Measurements from ENCODE around the gene CSTPP1.
"Not testable (repeated sequence)": the region's sequence is repeated elsewhere in the genome, so short reads cannot be mapped to it uniquely, and the experiment has no call there.

CSTPP1 gene

DNA sequence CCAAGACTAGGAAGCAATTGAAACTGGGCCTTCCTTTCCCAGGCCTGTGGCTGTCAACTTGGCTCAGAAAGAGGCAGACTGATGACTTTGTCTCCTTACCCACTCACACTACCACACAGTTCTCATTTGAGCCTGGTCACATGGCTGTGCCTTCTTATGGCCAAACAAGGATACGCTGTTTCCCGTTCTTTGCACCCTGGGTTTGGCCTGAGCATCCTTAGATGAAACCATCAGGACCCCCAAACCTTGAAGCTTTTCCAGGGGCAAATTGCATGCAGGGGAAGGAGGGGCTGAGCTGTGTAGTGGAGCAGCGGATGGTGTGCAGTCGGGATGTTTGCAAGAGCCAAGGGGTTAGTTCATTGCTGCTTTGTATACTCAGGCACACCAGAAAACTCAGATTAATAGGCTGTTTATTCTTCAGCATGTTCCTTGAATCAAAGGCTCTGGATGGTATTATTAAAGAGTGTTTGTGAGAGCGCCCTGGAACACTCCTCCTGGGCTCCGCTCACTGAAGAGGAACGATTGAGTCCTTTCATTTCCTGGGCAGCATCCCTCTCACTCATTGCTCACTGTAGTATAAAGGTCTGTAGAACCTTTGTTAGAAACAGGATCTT lies 170.3 kb downstream of the CSTPP1 start:
- DNase-seq: no peak

DNA sequence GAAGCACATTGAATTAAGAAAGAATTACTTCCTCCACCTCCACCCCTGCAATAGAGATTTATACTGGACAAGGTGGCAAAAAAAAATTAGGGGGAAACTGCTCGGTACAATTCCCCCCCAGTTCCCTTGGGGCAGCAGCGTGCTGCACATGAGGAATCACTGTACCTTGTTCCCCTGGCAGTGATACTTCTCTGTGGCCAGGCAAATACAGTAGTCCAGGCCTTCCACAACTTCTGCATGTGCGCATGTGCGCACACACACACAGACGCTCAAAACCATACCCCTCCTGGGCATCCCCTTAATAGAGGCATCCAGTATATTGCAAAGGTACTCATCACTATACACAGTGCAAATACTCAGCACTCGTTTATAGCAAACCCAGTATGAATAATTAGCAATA lies 171.2 kb downstream of the CSTPP1 start:
- DNase-seq: no peak

DNA sequence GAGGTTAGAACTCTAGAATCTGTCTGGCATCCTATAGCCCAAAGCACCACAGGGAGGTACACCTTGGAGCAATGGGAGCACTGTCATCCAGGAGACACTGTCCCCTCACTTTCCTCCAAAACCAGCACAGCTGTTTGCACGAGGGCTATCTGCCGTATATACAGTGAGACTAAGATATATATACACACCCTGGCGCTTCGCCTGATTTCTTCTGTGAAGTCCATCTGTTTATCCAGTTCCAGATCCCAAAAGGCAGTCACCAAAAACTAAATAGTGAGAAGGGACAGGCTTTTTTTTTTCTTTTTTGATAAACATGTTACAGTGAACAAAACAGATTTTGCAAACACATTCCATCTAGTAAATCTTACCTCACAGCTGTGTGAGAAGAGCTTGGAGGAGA lies 171.7 kb downstream of the CSTPP1 start:
- DNase-seq: no peak

DNA sequence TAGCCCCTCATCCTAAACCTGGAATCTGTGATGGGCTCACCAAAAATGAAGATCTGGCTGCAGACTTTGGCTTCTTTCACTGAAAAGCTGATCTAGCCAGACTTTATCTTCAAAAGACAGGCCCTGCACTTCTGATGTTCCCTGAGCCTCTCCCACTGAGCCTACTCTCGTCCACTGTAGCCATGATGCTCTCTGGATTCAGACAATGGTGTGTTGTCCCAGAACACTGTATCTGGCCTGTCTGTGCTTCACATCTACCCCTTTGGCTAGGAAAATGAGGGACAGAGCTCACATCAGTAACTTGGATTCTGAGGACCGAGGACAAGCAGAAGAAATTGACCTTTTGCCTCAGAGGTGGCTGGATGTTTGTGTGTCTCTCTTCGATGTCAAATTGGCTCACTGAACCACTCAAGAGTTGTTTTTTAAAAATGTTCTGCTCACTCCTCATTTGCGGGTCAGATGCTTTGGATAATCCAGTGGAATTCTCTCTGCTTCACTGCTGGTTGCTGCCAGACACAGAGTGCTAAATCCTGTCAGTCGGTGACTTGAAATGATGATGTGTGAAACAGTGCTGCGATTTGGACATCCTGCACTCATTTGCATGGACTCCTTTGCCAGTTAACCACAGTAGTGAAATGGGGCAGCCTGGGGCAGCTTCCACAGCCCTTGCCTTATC lies 172.6 kb downstream of the CSTPP1 start:
- DNase-seq: no peak

DNA sequence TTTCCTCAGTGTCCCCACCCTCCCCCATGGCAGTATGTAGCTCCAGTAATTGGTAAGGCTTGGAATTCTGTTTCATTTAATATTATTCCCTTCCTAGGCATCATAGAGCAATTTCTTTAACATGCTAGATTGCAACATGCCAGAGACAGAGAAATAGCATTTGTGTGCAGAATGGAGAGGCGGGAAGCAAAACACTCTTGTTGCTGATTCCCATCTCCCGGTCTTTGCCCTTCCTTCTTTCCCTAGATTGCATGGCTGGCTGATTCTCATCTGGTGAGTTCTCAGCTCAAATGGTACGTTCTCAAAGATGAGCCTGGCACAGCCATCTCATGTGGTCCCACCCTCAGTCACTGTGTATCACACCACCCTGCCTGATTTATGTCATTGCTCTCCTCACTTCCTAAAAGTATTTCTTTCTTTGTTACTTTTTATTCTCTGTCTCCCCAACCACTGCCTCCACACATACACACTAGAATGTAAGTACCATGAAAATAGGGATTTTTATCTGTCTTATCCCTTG lies 173.2 kb downstream of the CSTPP1 start:
- DNase-seq: no peak

DNA sequence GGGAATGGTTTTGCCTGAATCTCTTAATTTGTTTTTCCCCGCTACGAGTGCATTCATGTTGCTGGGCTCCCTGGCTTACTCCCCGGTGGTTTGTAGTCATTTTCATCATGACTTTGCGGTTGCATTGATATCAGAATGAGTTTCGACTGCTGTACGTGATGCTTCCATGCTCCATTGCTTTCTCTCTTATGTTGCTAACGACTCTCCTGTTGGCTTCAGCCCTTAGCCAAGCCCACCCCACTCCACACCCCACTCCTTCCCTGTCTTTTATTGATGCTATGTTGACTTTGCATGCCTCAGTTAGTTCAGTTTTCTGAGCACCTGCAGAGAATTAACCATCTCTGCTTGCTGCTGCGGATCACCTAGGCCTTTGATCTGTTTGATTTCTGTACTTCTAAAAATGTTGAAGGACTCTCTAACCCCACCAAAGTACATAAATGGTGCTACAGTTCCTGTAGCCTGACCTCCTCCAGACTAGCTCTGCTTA lies 174.8 kb downstream of the CSTPP1 start:
- peak; percentile 77 for DNase-seq

DNA sequence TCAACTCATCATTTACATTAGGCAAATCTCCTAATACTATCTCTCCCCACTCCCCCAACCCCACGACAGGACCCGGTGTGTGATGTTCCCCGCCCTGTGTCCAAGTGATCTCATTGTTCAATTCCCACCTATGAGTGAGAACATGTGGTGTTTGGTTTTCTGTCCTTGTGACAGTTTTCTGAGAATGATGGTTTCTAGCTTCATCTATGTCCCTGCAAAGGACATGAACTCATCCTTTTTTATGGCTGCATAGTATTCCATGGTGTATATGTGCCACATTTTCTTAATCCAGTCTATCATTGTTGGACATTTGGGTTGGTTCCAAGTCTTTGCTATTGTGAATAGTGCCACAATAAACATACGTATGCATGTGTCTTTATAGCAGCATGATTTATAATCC lies 176.4 kb downstream of the CSTPP1 start:
- not testable (repeated sequence) for DNase-seq

DNA sequence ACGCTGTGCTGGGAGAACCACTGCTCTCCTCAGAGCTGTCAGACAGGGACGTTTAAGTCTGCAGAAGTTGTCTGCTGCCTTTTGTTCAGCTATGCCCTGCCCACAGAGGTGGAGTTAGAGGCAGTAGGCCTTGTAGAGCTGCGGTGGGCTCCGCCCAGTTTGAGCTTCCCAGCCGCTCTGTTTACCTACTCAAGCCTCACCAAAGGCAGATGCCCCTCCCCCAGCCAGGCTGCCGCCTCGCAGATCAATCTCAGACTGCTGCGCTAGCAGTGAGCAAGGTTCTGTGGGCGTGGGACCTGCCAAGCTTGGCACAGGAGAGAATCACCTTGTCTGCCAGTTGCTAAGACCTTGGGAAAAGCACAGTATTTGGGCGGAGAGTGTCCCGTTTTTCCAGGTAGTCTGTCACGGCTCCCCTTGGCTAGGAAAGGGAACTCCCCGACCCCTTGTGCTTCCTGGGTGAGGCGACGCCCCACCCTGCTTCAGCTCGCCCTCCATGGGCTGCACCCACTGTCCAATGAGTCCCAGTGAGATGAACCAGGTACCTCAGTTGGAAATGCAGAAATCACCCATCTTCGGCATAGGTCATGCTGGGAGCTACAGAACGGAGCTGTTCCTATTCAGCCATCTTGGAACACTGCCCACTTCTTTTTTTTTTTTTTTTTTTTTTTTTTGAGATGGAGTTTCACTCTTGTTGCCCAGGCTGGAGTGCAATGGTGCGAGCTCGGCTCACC lies 182.6 kb downstream of the CSTPP1 start:
- not testable (repeated sequence) for DNase-seq

DNA sequence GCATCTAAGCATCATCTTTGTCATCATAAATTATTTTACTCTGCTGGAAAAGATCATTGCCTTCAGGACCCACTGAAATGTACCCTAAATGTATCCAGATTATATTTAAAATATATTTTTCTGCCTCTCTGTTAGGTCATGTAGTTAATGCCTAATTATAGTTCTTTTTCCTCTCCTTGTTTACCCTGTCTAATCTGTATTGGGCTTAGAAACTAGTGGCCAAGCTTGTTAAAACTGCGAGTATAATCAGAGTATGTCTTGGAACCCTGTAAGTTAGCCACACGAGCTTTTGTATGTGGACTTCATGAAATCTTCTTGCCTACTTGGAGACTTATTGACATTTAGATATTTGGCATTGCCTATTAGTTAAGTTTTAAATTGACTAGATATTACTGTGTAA lies 184.5 kb downstream of the CSTPP1 start:
- no peak for DNase-seq

DNA sequence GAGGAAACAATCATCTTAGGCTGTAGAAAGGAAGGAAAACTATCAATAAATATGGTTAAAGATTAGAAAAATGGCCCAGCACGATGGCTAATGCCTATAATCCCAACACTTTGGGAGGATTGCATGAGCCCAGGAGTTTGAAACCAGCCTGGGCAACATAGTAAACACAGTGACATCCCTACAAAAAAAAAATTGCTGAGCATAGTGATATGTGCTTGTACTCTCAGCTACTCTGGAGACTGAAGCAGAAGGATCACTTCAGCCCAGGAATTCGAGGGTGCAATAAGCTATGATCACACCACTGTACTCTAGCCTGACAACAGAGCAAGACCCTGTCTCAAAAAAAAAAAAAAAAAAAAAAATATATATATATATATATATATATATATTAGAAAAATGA lies 185.2 kb downstream of the CSTPP1 start:
- no peak for DNase-seq

DNA sequence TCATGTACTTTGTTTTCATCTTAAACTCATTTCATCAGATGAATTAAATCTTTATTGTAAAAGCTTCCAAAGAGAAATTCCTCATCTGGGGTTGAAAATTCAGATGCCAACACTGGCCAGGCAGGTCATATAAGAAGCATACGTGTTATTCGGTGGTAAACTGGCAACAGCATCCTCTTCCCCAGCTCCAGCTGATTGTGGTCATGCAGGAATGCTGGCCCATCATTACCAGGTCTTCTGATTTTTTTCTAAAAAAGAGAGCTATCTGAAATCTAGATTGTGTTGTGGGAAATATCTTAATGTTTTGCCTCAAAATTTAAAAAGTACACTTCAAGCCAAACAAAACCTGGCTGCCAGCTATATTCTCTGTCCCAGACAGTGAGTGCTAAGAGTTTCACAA lies 186.5 kb downstream of the CSTPP1 start:
- no peak for DNase-seq

DNA sequence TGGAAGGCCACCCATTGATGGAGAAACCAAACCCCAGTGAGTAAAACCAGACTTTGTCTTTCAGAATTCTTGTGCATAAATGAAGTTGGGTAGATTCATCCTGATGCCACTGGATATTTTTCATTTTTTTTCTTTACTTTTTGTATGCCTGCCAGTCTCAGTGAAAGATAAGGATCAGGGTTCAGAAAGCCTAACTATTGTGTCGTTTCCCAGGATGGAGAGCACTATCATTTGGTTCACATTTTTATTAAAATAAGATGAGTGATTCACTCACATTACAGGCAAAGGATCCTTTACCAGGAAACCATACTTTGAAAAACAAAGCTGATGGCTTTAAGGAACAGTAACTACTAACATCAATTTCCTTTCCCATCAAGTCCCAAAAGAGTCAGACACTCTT lies 188.1 kb downstream of the CSTPP1 start:
- no peak for DNase-seq

DNA sequence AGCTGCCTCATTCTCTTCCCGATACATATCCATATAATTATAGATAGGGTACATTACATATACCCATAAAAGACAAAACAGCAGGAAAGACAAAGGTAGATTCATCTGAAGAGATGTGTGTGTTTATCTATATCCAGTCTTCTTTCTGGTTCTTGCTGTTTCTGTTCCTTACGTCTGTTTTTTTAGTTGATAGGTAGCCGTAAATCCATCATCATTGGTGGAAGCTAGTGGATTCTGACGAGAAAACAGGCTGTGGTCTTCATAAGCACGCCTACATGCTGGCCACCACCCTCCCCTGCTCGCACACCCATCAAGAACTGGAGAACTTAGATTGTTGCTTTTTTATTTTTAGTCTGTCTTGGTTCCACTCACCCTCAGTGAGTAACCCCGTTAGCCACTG lies 188.5 kb downstream of the CSTPP1 start:
- DNase-seq: no peak

DNA sequence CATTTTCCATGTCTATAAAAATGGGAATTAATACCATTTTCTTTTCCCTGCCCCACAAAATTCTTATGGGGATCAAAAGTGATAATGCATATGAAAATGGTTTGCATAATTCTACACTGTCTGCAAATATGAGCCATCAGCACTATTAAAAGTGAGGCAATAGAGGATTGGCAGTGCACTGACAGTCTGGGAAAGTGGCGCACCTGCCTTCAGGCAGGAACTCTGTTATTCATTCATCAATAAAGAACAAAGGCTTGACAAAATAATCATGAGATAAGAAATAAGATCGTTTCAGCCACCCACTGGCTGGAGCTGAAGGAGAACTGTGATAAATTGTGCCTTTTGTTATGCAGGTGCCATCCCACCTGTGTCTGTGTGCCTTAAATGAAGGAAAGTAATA lies 190.7 kb downstream of the CSTPP1 start:
- no peak for DNase-seq

DNA sequence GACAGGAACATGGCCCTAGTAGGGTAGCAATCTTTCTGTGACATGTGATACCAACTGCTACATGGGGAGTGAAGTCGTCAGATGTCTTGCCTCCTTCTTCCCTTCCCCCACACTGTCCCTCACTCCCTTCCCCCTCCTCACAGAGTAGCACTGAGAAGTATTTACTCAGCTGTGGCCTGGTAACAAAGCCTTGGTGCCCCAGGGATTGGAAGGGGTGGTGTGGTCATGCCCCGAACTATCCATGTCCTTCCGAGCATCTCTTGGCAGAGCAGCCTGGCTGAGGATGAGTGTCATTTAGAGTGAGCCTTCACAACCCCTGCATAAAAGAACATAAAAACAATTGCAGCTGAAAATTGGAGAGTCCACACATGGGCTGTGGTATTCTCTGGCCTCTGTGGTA lies 194.0 kb downstream of the CSTPP1 start:
- peak; percentile 42 for DNase-seq

DNA sequence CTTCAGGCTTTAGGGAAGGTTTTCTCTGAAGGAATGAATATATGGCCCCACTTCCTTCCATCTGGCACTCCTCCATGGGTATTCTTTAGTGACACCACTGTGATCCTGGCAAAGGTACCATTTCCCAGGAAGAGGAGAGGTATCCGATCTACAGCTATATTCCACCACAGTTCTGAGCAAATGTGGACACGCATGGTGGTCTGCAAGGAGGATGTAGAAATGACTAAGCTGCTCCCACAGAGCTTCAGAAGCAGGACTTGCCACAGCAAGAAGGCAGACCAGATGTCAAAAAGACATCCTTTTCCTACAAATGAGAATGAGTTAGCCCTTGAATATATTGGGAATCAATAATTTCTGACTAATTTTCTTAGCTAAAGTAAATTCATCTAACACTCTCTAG lies 194.6 kb downstream of the CSTPP1 start:
- DNase-seq: no peak

DNA sequence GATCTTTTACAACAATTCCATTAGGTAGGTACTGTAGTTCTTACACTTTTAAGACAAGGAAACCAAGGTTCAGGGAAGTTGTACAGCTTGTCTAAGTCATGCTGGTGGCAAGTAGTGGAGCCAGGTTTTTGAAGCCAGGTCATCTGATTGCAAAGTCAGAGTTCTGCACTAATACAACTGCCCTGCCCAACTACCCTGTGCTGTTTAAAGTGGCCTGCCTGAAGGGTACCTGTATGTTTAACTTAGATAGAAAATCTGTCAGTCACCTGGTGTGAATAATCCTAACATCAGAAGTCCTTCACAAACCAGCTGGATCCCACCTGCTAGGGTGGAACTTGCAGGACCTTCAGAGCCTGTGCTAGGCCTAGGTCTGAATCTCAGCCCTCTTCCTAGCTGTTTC lies 195.9 kb downstream of the CSTPP1 start:
- no peak for DNase-seq

DNA sequence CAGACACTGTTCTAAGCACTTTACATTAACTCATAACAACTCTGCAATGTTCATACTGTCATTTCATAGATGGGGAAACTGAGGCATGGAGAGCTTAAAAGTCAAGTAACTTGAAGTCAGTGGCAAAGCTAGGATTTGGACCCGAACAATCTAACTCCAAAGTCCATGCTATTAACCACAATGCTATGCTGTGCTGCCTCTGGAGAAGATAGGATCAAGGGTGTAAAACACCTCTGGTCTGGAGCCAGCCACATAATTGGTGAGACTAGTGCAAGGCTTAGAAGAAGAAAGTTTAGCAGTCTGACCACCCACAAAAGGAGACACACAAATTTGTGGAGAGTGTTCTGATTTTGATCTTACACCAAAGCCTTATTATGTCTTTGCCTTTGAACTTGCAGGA lies 196.4 kb downstream of the CSTPP1 start:
- DNase-seq: no peak

DNA sequence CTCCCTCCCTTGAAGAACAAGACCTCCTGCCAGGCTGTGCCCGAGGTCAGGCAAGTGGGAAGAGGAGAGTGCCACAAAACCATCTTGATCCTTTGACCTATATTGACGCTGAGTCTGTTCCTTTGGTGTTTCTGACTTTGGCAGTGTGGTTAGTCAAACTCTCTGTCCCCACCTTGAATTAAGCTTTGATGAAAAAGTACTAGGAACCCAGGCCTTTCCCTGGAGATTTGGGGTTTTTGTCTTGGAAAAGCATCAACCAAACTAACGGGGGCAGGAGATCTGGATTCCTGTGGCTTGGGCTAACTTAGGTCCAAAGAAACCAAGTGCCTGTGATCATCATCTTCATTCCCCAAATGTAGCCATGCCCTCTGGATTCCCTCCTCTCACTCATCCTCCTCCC lies 199.8 kb downstream of the CSTPP1 start:
- no peak for DNase-seq

DNA sequence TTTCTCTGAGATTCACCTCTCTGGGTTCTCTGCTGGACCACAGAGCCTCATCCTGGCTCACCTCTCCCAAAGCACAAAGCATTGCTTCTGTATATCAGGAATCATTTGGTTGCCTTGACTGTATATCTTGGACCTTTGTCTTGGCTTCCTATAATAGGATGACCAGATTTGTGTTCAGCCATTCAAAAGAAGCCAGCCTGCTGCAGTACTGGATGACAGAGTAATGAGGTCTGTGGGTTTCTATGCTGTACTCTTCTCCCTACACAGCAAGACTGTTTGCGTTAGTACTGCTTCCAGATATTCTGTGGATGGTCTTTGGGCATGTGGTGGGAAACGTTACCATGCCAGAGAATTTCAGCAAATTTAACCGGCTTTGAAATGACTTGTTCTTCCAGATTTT lies 200.4 kb downstream of the CSTPP1 start:
- no peak for DNase-seq

DNA sequence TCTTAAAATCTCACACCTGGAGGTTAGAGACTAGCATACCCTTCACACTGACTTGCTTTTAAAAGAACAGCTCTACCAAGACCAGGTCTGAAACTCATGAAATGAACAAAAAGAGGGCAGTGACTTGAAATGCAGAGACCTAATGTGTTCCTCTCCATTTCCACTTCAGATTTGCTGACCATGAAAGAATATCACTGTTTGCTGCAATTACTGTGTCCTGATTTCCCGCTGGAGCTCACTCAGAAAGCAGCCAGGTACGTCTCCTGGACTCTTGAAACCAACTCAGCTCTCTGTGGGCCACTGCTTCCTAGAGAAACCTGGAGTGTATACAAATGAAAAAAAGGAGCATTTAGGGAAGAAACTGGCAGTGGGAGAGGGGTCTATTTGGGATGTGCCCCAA lies 200.9 kb downstream of the CSTPP1 start:
- DNase-seq: no peak

DNA sequence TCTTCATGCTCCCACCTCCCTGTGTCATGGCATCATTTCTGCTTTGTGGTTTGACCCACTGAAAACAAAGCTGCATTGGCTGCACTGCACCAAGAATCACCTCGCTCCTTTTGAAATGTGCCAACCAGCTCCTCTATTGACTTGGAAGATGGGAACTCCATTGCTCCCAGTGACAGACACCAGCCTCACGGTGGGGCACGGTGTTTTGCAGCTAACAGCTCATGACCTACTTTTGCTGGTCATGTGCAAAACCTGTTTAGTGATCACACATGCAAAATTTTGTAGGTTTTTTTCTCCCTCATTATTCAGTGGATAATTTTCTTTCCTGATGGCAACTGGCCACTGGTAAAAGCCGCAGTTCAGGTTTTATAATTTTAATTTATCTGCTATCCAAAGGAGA lies 203.3 kb downstream of the CSTPP1 start:
- no peak for DNase-seq

DNA sequence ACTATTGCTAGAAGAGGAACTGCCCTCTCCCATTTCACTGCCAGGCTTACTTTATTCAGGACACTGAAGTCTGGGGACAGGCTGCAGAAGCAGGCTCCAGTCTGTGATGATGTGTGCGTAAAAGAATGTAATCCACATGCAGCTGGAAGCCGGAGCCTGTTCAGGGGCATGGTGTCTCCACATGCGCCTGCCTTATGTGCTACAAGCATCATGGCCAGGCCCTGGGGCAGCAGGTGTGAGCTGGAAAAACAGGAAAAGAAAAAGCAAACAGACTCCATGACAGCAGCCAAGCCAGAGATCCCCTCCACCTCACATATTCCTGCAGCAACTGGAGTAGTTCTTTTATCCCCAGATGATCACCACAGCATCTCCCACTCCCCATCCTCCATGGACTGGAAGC lies 206.8 kb downstream of the CSTPP1 start:
- no peak for DNase-seq

DNA sequence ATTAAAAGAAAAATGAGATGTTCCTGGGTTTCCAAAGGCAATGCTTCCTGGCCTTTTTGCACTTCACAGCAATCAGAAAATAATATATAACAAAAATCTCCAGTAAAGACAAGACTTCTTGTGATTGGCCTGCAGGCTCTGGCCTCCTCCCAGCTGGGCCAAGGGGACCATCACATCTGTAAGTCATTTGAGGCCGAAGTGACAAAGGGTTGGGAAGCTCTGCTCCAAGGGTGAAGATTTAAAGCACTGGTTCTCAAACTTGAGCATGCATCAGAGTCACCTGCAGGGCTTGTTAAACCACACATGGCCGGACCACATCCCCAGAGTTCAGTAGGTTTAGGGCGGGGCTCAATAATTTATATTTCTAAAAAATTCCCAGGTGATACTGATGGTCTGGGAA lies 208.0 kb downstream of the CSTPP1 start:
- DNase-seq: no peak

All from NCI-H510A treated with DMSO at 0.1 percent for 48 hours (cell line).